ENCODE results near the gene FXYD2. TPM values are rescaled to one million over a fixed set of nuclear protein-coding genes. Genes with fewer than 3 reads are reported as not detected.

Gene FXYD2
- total RNA-seq, 1 donor from 2014 or later, result not detected

- FAIRE-seq (no peak), DNase-seq (ENCODE audit: low read depth) (no peak)
- no peak for TF ChIP-seq CTCF (IDR thresholded peaks at IDR 0.05; ENCODE audit: insufficient read depth, low read length, severe bottlenecking)
- H3K36me3 ChIP-seq (ENCODE audit: control insufficient read depth, insufficient read depth, low read length), result no peaks in the 10 kb centered on the region
- H3K4me3 ChIP-seq (ENCODE audit: low read depth, low read length), result no peak overlapping the region
- peaks cover 8% of the 10 kb centered on the region for H3K27me3 ChIP-seq (ENCODE audit: control insufficient read depth, insufficient read depth, low read length)
Observed at GRCh38 chr11:117835576-117835975, 11.0 kb upstream of the FXYD2 start.

- Histone ChIP-seq H3K4me3 (ENCODE audit: low read depth, low read length) (no peak overlapping the region), H3K27me3 (ENCODE audit: control insufficient read depth, insufficient read depth, low read length) (peaks cover 8% of the 10 kb centered on the region), H3K36me3 (ENCODE audit: control insufficient read depth, insufficient read depth, low read length) (no peaks in the 10 kb centered on the region)
- DNase-seq (ENCODE audit: low read depth) (no peak), FAIRE-seq (no peak)
- TF ChIP-seq CTCF (IDR thresholded peaks at IDR 0.05; ENCODE audit: insufficient read depth, low read length, severe bottlenecking), result no peak
Observed at GRCh38 chr11:117834838-117835443, 10.4 kb upstream of the FXYD2 start.

DNA sequence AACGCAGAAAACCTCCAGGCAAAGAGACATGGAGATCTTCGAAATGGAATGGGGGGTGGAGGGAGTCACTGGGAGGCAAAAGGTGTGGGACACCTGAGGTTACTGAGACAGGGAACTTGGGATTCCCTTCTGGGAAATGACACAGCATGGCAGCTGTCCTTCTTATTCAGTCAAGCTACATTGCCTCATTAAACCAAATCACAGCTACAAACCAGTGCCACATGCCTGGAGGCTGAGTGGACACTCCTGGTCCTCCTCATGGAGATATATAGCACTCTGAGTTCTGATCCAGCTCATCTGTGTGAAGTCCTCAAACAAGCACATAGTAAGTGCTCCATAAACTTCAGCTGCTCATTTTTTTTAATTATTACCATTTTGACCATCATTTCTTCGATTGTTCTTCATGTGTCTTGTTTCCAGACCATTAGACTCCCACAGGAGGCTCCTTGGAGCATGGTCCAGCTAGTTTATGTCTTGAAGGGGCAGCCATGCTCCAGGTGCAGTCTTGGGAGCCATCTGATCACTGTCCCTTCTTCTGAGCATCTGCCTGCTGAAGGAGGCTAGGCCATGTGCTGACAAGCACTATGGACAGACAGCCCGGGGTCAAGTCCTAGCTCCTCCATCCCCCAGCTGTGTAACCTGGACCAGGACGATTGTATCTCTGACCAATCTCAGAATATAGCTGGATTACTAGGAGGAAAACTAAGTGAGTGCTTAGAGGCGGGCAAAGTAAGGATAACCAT is 9.7 kb upstream of the FXYD2 start:
- Histone ChIP-seq H3K36me3 (ENCODE audit: control insufficient read depth, insufficient read depth, low read length) (no peaks in the 10 kb centered on the region), H3K27me3 (ENCODE audit: control insufficient read depth, insufficient read depth, low read length) (peaks cover 8% of the 10 kb centered on the region), H3K4me3 (ENCODE audit: low read depth, low read length) (no peak overlapping the region)
- DNase-seq (ENCODE audit: low read depth) (no peak), FAIRE-seq (no peak)
- no peak for TF ChIP-seq CTCF (IDR thresholded peaks at IDR 0.05; ENCODE audit: insufficient read depth, low read length, severe bottlenecking)

DNA sequence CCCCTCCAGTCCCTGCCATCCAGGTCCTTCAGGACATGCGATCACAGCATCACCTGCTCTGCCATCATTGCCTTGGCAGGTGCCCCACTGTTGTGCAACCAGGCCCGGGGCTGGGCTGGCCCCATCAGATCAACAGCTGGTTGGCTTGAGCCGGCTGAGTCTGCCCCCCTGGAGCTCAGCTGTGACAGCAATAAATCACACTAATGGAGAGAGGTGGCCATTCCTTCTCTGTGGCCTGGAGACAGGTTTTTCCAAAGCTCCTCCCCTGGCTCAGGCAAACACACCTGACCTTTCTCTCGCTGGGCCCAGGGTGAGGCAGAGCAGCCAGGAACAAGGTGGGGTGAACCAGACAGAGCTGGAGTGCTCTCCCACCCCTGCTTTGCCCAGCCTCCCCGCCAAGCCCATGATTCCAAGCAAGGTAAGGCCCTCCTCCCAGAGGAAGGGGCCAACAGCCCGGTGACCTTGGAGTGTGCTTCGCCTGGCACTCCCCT is 8.9 kb upstream of the FXYD2 start:
- TF ChIP-seq CTCF (IDR thresholded peaks at IDR 0.05; ENCODE audit: insufficient read depth, low read length, severe bottlenecking), result no peak
- DNase-seq (ENCODE audit: low read depth), result no peak
- FAIRE-seq, result no peak
- Histone ChIP-seq H3K36me3 (ENCODE audit: control insufficient read depth, insufficient read depth, low read length) (no peaks in the 10 kb centered on the region), H3K27me3 (ENCODE audit: control insufficient read depth, insufficient read depth, low read length) (peaks cover 8% of the 10 kb centered on the region), H3K4me3 (ENCODE audit: low read depth, low read length) (no peak overlapping the region)

- DNase-seq (ENCODE audit: low read depth) (no peak), FAIRE-seq (no peak)
- Histone ChIP-seq H3K27me3 (ENCODE audit: control insufficient read depth, insufficient read depth, low read length) (peaks cover 5% of the 10 kb centered on the region), H3K4me3 (ENCODE audit: low read depth, low read length) (no peak overlapping the region), H3K36me3 (ENCODE audit: control insufficient read depth, insufficient read depth, low read length) (no peaks in the 10 kb centered on the region)
- TF ChIP-seq CTCF (IDR thresholded peaks at IDR 0.05; ENCODE audit: insufficient read depth, low read length, severe bottlenecking), result no peak
Observed at GRCh38 chr11:117832511-117832910, 8.0 kb upstream of the FXYD2 start.
